ENCODE data around the gene HK1. TPM values are rescaled to one million over a fixed set of nuclear protein-coding genes. Genes with fewer than 3 reads are reported as not detected.
A peak's percentile ranks its signal among the peaks of the same experiment; 100 is the strongest.

HK1 gene
- total and polyA plus RNA-seq, 2 of the 13 experiments (the other 11 are each of a cell fraction or from before 2014, with no cell fraction given), result 0.29 to 1.5 TPM

DNA sequence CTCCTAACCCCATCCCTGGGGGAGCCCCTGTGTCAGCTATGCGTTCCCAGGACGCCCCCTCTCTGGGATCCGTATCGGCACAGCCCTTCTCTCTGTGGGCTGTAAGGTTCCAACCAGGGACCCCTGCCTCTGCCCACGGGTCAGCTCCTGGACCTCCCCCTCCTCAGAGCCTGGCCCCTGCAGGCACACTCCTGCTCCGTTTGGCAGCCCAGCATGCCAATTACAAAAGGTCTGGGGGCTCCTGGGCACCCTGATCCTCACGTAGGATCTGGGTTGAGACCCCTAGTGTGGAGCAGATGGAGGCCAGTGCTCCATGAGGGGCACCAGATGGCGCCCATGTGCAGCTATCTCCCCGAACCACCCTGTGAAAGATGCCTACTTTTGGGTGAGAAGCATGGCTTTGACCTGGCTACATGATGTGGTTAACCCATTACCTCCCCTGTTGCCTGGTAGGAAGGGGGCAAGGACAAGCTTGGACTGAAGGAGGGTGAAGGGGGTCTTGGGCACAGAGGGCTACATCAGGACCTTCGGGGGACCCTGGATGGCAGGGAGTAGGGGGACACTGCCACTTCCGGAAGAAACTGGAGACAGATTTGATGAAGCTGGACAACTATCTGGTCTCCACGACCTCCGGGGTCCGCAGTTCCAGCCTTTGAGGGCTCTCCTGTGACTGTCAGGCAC is 129.5 kb downstream of the HK1 start (continued):
- TF ChIP-seq, protein P1, sequence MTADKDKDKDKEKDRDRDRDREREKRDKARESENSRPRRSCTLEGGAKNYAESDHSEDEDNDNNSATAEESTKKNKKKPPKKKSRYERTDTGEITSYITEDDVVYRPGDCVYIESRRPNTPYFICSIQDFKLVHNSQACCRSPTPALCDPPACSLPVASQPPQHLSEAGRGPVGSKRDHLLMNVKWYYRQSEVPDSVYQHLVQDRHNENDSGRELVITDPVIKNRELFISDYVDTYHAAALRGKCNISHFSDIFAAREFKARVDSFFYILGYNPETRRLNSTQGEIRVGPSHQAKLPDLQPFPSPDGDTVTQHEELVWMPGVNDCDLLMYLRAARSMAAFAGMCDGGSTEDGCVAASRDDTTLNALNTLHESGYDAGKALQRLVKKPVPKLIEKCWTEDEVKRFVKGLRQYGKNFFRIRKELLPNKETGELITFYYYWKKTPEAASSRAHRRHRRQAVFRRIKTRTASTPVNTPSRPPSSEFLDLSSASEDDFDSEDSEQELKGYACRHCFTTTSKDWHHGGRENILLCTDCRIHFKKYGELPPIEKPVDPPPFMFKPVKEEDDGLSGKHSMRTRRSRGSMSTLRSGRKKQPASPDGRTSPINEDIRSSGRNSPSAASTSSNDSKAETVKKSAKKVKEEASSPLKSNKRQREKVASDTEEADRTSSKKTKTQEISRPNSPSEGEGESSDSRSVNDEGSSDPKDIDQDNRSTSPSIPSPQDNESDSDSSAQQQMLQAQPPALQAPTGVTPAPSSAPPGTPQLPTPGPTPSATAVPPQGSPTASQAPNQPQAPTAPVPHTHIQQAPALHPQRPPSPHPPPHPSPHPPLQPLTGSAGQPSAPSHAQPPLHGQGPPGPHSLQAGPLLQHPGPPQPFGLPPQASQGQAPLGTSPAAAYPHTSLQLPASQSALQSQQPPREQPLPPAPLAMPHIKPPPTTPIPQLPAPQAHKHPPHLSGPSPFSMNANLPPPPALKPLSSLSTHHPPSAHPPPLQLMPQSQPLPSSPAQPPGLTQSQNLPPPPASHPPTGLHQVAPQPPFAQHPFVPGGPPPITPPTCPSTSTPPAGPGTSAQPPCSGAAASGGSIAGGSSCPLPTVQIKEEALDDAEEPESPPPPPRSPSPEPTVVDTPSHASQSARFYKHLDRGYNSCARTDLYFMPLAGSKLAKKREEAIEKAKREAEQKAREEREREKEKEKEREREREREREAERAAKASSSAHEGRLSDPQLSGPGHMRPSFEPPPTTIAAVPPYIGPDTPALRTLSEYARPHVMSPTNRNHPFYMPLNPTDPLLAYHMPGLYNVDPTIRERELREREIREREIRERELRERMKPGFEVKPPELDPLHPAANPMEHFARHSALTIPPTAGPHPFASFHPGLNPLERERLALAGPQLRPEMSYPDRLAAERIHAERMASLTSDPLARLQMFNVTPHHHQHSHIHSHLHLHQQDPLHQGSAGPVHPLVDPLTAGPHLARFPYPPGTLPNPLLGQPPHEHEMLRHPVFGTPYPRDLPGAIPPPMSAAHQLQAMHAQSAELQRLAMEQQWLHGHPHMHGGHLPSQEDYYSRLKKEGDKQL (CRISPR knock-in tag; IDR thresholded peaks at IDR 0.05; ENCODE audit: low read depth), result no peak
- no peak for TF ChIP-seq ZNF674 (CRISPR knock-in tag; IDR thresholded peaks at IDR 0.05; ENCODE audit: low read depth)
- no peak for TF ChIP-seq ZFP36L1 (CRISPR knock-in tag; IDR thresholded peaks at IDR 0.05)
- TF ChIP-seq MED13 (CRISPR knock-in tag; IDR thresholded peaks at IDR 0.05), result no peak
- no peak for TF ChIP-seq RCOR2 (CRISPR knock-in tag; IDR thresholded peaks at IDR 0.05)
- no peak for TF ChIP-seq ZNF607 (CRISPR knock-in tag; IDR thresholded peaks at IDR 0.05; ENCODE audit: borderline replicate concordance)
- no peak for TF ChIP-seq ZEB1 (IDR thresholded peaks at IDR 0.05; ENCODE audit: insufficient replicate concordance, low read depth)
- TF ChIP-seq ZNF615 (CRISPR knock-in tag; IDR thresholded peaks at IDR 0.05; ENCODE audit: borderline replicate concordance), result no peak
- TF ChIP-seq STAG1 (CRISPR knock-in tag; IDR thresholded peaks at IDR 0.05), result peak; percentile 68
- peak; percentile 70 for TF ChIP-seq CTCF (CRISPR knock-in tag; IDR thresholded peaks at IDR 0.05)
- 0 out of 2 replicates have a peak, but pooled peaks have one; percentile 12 for TF ChIP-seq ZNF598 (CRISPR knock-in tag; IDR thresholded peaks at IDR 0.05; ENCODE audit: borderline replicate concordance)
- no peak for TF ChIP-seq CCAR2 (optimal IDR thresholded peaks at IDR 0.05; ENCODE audit: low read depth, low read length)
- TF ChIP-seq ZBTB20 (CRISPR knock-in tag; IDR thresholded peaks at IDR 0.05; ENCODE audit: borderline replicate concordance, low read depth), result no peak
- TF ChIP-seq DBP (CRISPR knock-in tag; IDR thresholded peaks at IDR 0.05; ENCODE audit: not compliant biosample characterization), result no peak
- TF ChIP-seq KAT2B (IDR thresholded peaks at IDR 0.05; ENCODE audit: borderline replicate concordance, low read depth, low read length), result no peak
- TF ChIP-seq HNRNPLL (IDR thresholded peaks at IDR 0.05; ENCODE audit: low read depth, low read length, poor library complexity, severe bottlenecking), result no peak
- 0 out of 2 replicates have a peak, but pooled peaks have one; percentile 7 for TF ChIP-seq MTF2 (CRISPR knock-in tag; IDR thresholded peaks at IDR 0.05; ENCODE audit: borderline replicate concordance)
- no peak for TF ChIP-seq ATF7 (IDR thresholded peaks at IDR 0.05)
- no peak for TF ChIP-seq ATF7 (CRISPR knock-in tag; IDR thresholded peaks at IDR 0.05)

Data from HepG2 (cell line).